Fibroblast of pulmonary artery (primary cell): ENCODE results near the gene ZNF827.

ENCODE experiments used
- DNase-seq: peaks from one replicate; pipeline ENCODE4 v3.0.0-alpha.2; 2010; ENCODE audit warnings: low read depth
- H3K4me3 ChIP-seq: replicated peaks from 2 replicates; pipeline ENCODE4 v1.5.1; 2011; ENCODE audit warnings: low read depth, mild to moderate bottlenecking, control low read depth, low read length, moderate library complexity
- CTCF ChIP-seq: IDR thresholded peaks from 2 replicates; pipeline ENCODE4 v1.5.1; 2011; ENCODE audit warnings: mild to moderate bottlenecking, control low read depth, low read length, inconsistent platforms; ENCODE audit errors: missing control alignments

The ZNF827 gene

GRCh38 chr4:145883101-145883694 is 55.4 kb downstream of the ZNF827 start:
- DNase-seq, result no peak
- H3K4me3 ChIP-seq, result no peak overlapping the region
- TF ChIP-seq CTCF, result no peak

GRCh38 chr4:145882604-145883003 is 56.0 kb downstream of the ZNF827 start:
- no peak overlapping the region for H3K4me3 ChIP-seq

GRCh38 chr4:145881989-145882388 is 56.6 kb downstream of the ZNF827 start:
- DNase-seq, result no peak
- no peak overlapping the region for H3K4me3 ChIP-seq
- no peak for TF ChIP-seq CTCF

More at GRCh38 chr4:145882604-145883003, 56.0 kb downstream of the ZNF827 start:
- TF ChIP-seq CTCF, result no peak
- no peak for DNase-seq

GRCh38 chr4:145881576-145881975 is 57.0 kb downstream of the ZNF827 start:
- H3K4me3 ChIP-seq, result no peak overlapping the region
- no peak for DNase-seq
- no peak for TF ChIP-seq CTCF

GRCh38 chr4:145880355-145880960 is 58.2 kb downstream of the ZNF827 start:
- no peak for TF ChIP-seq CTCF
- no peak for DNase-seq
- H3K4me3 ChIP-seq, result no peak overlapping the region

- TF ChIP-seq CTCF, result no peak
- no peak overlapping the region for H3K4me3 ChIP-seq
- DNase-seq, result peak; percentile 35
Measured at GRCh38 chr4:145879598-145879997, 59.0 kb downstream of the ZNF827 start.
